GM12878 (cell line): ENCODE results near the gene SLC35F6. TPM values are rescaled to one million over a fixed set of nuclear protein-coding genes. Genes with fewer than 3 reads are reported as not detected.
"Not testable (repeated sequence)": the region's sequence is repeated elsewhere in the genome, so short reads cannot be mapped to it uniquely, and the experiment has no call there.

ENCODE experiments used
- ATAC-seq: fragments of 200-7000 bp; cut with Tn5 transposase; 3 replicates; pipeline ENCODE4 v1.9.1; 2020; ENCODE audit warnings: mild to moderate bottlenecking, moderate library complexity
- BruUV-seq: library from RNA; stranded (reverse); fragments of 400-500 nt; replicated peaks from 2 replicates; lab custom pipeline; 2021; lab: Mats Ljungman, UMichigan
- CTCF ChIA-PET: fragments of 300-600 bp; sonication (Branson Sonifier 250); formaldehyde crosslinking; extraction: SDS; loops from one replicate; lab custom pipeline; 2021; ENCODE audit warnings: inconsistent platforms; lab: Yijun Ruan, JAX
- POLR2A ChIA-PET: fragments of 350-600 bp; formaldehyde crosslinking; extraction: SDS; loops from one replicate; lab custom pipeline; 2021; ENCODE audit warnings: inconsistent platforms; lab: Charles Lee
- RAD21 ChIA-PET: fragments of 300-600 bp; sonication (Branson Sonifier 250); formaldehyde crosslinking; loops from one replicate; lab custom pipeline; 2023; ENCODE audit warnings: antibody characterized with exemption; ENCODE audit not compliant: unreplicated experiment; lab: Charles Lee
- SMC1A ChIA-PET: fragments of 300-600 bp; sonication (Branson Sonifier 250); formaldehyde crosslinking; loops from one replicate; lab custom pipeline; 2023; ENCODE audit not compliant: unreplicated experiment, uncharacterized antibody; lab: Charles Lee
- DNase-seq: peaks from one replicate; pipeline ENCODE4 v3.0.0-alpha.2; 2011; ENCODE audit warnings: low read depth, low spot score
- FAIRE-seq: peaks from 3 replicates; lab custom pipeline; 2011; peaks lifted over from hg19 to GRCh38; lab: Jason Lieb, UNC
- H2AFZ ChIP-seq: 2 replicates; pipeline ENCODE4 v1.6.0; 2011; ENCODE audit warnings: low read depth, low read length, control low read depth; ENCODE audit not compliant: control insufficient read depth
- H3K27ac ChIP-seq: 2 replicates; pipeline ENCODE4 v1.5.1; 2011; ENCODE audit warnings: control low read depth; ENCODE audit not compliant: control insufficient read depth, insufficient read depth
- H3K27me3 ChIP-seq, 2 experiments: replicated peaks in 1 of 2; 2 replicates each; pipeline versions ENCODE4 v1.6.0 to v1.6.1; 2011; ENCODE audit warnings: low read length in 1 of 2; ENCODE audit not compliant: control insufficient read depth in 2 of 2, insufficient read depth in 2 of 2
- H3K36me3 ChIP-seq, 2 experiments: 2 replicates each; pipeline ENCODE4 v1.5.1; 2011; ENCODE audit warnings: low read length in 1 of 2; ENCODE audit not compliant: control insufficient read depth in 2 of 2, insufficient read depth in 2 of 2
- H3K4me1 ChIP-seq: 2 replicates; pipeline ENCODE4 v1.6.1; 2011; ENCODE audit warnings: mild to moderate bottlenecking, low read length, moderate library complexity, mixed read lengths; ENCODE audit not compliant: control insufficient read depth, insufficient read depth
- H3K4me2 ChIP-seq: 2 replicates; pipeline ENCODE4 v1.6.0; 2011; ENCODE audit warnings: control low read depth; ENCODE audit not compliant: control insufficient read depth, insufficient read depth
- H3K4me3 ChIP-seq: fragments of 200-600 bp; sonication (generic); 2 replicates; pipeline ENCODE4 v1.5.1; 2016
- H3K79me2 ChIP-seq: 2 replicates; pipeline ENCODE4 v1.6.0; 2011; ENCODE audit warnings: low read length; ENCODE audit not compliant: control insufficient read depth, insufficient read depth
- H3K9ac ChIP-seq: 2 replicates; pipeline ENCODE4 v1.8.0; 2011; ENCODE audit warnings: low read length, control low read depth, mixed read lengths; ENCODE audit not compliant: control insufficient read depth, insufficient read depth
- H3K9me3 ChIP-seq: replicated peaks from 3 replicates; pipeline ENCODE4 v1.5.1; 2011; ENCODE audit warnings: mild to moderate bottlenecking, low read length; ENCODE audit not compliant: control insufficient read depth, insufficient read depth
- H4K20me1 ChIP-seq: 2 replicates; pipeline ENCODE4 v1.6.0; 2011; ENCODE audit not compliant: control insufficient read depth, insufficient read depth
- IRF3 ChIP-seq: fragments of 450-650 bp; IDR thresholded peaks from 2 replicates; pipeline ENCODE4 v1.6.1; 2014; ENCODE audit warnings: mild to moderate bottlenecking
- MXI1 ChIP-seq: fragments of 150-350 bp; IDR thresholded peaks from 2 replicates; pipeline ENCODE4 v1.6.1; 2011; ENCODE audit warnings: low read depth, mild to moderate bottlenecking, inconsistent platforms, low read length, improper control_type of control experiment
- MYC ChIP-seq: IDR thresholded peaks from 2 replicates; pipeline ENCODE4 v1.6.1; 2011; ENCODE audit warnings: mild to moderate bottlenecking, low read length, moderate library complexity, inconsistent platforms; ENCODE audit not compliant: insufficient read depth, insufficient replicate concordance, insufficient read length, severe bottlenecking
- PKNOX1 ChIP-seq: fragments of 450-650 bp; IDR thresholded peaks from 2 replicates; pipeline ENCODE4 v1.6.1; 2016; ENCODE audit warnings: mild to moderate bottlenecking
- STAT3 ChIP-seq: IDR thresholded peaks from 2 replicates; pipeline ENCODE4 v1.6.1; 2011; ENCODE audit warnings: low read depth, low read length, improper control_type of control experiment
- ZBTB40 ChIP-seq: fragments of 450-650 bp; IDR thresholded peaks from 2 replicates; pipeline ENCODE4 v1.6.1; 2016; ENCODE audit warnings: mild to moderate bottlenecking, moderate library complexity, borderline replicate concordance
- WGBS: methylation state at CpG from one replicate; pipeline ENCODE4 v1.1.6; 2016; ENCODE audit warnings: low lambda C conversion rate; ENCODE audit not compliant: insufficient replicate concordance, insufficient coverage; ENCODE audit errors: missing lambda C conversion rate; 5-methylcytosine and 5-hydroxymethylcytosine counted together
- in situ Hi-C: fragments of 300-500 bp; cut with MboI; formaldehyde crosslinking; loops from 9 replicates; pipeline ENCODE4 v1.14.3; 2018; ENCODE audit warnings: mixed read lengths
- intact Hi-C: fragments of 100-400 bp; cut with micrococcal nuclease; formaldehyde crosslinking; loops from one replicate; pipeline ENCODE4 v1.14.2; 2022; ENCODE audit not compliant: unreplicated experiment
- polyA plus RNA-seq, 11 experiments: library from polyadenylated mRNA; depleted of rRNA in 4 of 11; unstranded in 6 of 11; stranded (reverse) in 5 of 11; fragments of >200 nt; fragmentation: Nextera tagmentation in 4 of 11; fragmentation: Illumina TruSeq in 1 of 11; extraction: Ambion mirVana in 4 of 11; extraction: Trizol in 1 of 11; gene quantifications; 1 replicate in 1 of 11; 2 replicates in 10 of 11; pipeline versions ENCODE4 v1.2.1 to v1.2.3, GENCODE V29; 2011 to 2016; ENCODE audit warnings: inconsistent platforms in 2 of 11, missing spikeins in 2 of 11, low read depth in 1 of 11
- total RNA-seq, 4 experiments: library from RNA; depleted of rRNA in 3 of 4; stranded (reverse); fragments of >200 nt in 3 of 4; fragmentation: Illumina TruSeq in 1 of 4; extraction: Trizol in 1 of 4; gene quantifications; 2 replicates each; pipeline versions ENCODE4 v1.2.1 to v1.2.3, GENCODE V29; 2013 to 2021

The SLC35F6 gene
- total and polyA plus RNA-seq, 10 of the 15 experiments (the other 5 are each of a cell fraction or from before 2014, with no cell fraction given), result 4.0 to 10.5 (median 8.0) TPM

- TF ChIP-seq PKNOX1 (no peak), STAT3 (no peak), MXI1 (no peak), MYC (no peak), ZBTB40 (no peak), IRF3 (no peak)
- H3K4me3 ChIP-seq, result no peak overlapping the region
- no peak overlapping the region for H2AFZ ChIP-seq
- ATAC-seq, result no peak
- H3K27me3 ChIP-seq, result no peaks in the 10 kb centered on the region
- H3K4me2 ChIP-seq, result no peak overlapping the region
- in situ Hi-C loops, result no loop called here
- no peaks in the 10 kb centered on the region for H3K79me2 ChIP-seq
- ChIA-PET SMC1A (interaction anchor here (6.5 kb wide), 1 partner anchor 142 kb away, joined by 53 read pairs; no protein-coding TSS in a partner anchor), RAD21 (interaction anchor here (0.8 to 1.1 kb wide), 2 partner anchors 63 to 139 kb away, joined by 3 read pairs; no protein-coding TSS in a partner anchor), CTCF (interaction anchor here (0.6 to 8.5 kb wide), 8 partner anchors 9 to 436 kb away, joined by 3 to 156 read pairs (median 5); no protein-coding TSS in a partner anchor), POLR2A (interaction anchor here (1.1 kb wide), 1 partner anchor 22 kb away, joined by 3 read pairs; no protein-coding TSS in a partner anchor)
- no peaks in the 10 kb centered on the region for H4K20me1 ChIP-seq
- no peak overlapping the region for H3K27ac ChIP-seq
- H3K9ac ChIP-seq, result no peak overlapping the region
- FAIRE-seq, result no peak
- DNase-seq, result no peak
- H3K36me3 ChIP-seq, result no peaks in the 10 kb centered on the region
- no peaks in the 10 kb centered on the region for H3K4me1 ChIP-seq
- H3K9me3 ChIP-seq, result no peaks in the 10 kb centered on the region
- BruUV-seq, result no TSS peak
- 4% methylated on average over 3 of the region's 3 CpGs for WGBS
- intact Hi-C loops, result loop anchor here (10.0 kb wide), 1 partner anchor 242 kb away; no protein-coding TSS in a partner anchor
Observed at GRCh38 chr2:26746934-26747333, 17.1 kb upstream of the SLC35F6 start.

- BruUV-seq, H3K9me3 ChIP-seq, H4K20me1 ChIP-seq, H3K4me1 ChIP-seq, FAIRE-seq, H3K27me3 ChIP-seq, H3K9ac ChIP-seq, H3K27ac ChIP-seq, SMC1A ChIA-PET, H3K4me3 ChIP-seq, ATAC-seq, in situ Hi-C loops, H3K36me3 ChIP-seq, RAD21 ChIA-PET, DNase-seq, H3K79me2 ChIP-seq, H2AFZ ChIP-seq, H3K4me2 ChIP-seq: not testable (repeated sequence)
- intact Hi-C loops, result loop anchor here (10.0 kb wide), 1 partner anchor 245 kb away; no protein-coding TSS in a partner anchor
- ChIA-PET POLR2A (interaction anchor here (0.7 kb wide), 1 partner anchor 227 kb away, joined by 6 read pairs; no protein-coding TSS in a partner anchor), CTCF (interaction anchor here (8.5 kb wide), 1 partner anchor 144 kb away, joined by 156 read pairs; no protein-coding TSS in a partner anchor)
- 34% methylated on average over 8 of the region's 8 CpGs for WGBS
Observed at GRCh38 chr2:26749787-26750420, 14.2 kb upstream of the SLC35F6 start.
